ENCODE results near the gene IER5L.

The IER5L gene

DNA sequence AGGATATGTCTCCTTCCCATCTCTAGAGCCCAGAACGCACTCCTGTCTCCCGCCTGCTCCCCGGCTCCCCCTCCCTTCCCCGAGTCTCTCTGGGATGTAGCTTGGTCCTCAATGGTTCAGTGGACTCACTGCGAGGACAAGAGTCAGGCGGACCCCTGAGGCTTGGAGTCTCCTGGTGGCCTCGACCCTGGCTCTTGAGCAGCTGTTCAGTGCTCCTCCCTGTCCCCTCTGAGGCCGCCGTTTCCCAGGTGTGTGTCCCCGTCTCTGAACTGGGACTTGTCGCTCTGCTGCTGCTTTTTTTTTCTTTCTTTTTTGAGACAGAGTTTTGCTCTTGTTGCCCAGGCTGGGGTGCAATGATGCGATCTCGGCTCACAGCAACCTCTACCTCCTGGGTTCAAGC, 44.8 kb upstream of the IER5L start:
- no peak overlapping the region for H3K9ac ChIP-seq (ENCODE audit: low read length)
- H3K27me3 ChIP-seq (ENCODE audit: low read length) = no peaks in the 10 kb centered on the region
- H2AFZ ChIP-seq (ENCODE audit: low read depth, low read length, severe bottlenecking) = no peak overlapping the region
- no peaks in the 10 kb centered on the region for H3K36me3 ChIP-seq (ENCODE audit: low read length)
- H3K4me2 ChIP-seq (ENCODE audit: low read depth, low read length, poor library complexity, severe bottlenecking) = no peak overlapping the region
- no peak overlapping the region for H3K4me3 ChIP-seq (ENCODE audit: insufficient read depth, low read length, poor library complexity, severe bottlenecking)
- H3K9me3 ChIP-seq (ENCODE audit: insufficient read depth, low read length) = no peaks in the 10 kb centered on the region
- no peaks in the 10 kb centered on the region for H4K20me1 ChIP-seq (ENCODE audit: low read depth, low read length)
- TF ChIP-seq EZH2phosphoT487 (conservative IDR thresholded peaks at IDR 0.05; ENCODE audit: low read length) = no peak
- no peak for TF ChIP-seq CTCF (IDR thresholded peaks at IDR 0.05; ENCODE audit: insufficient read depth, low read length, poor library complexity, severe bottlenecking)
- H3F3A ChIP-seq (ENCODE audit: insufficient read depth) = no peaks in the 10 kb centered on the region
- H3K79me2 ChIP-seq (ENCODE audit: insufficient read depth, low read length) = no peaks in the 10 kb centered on the region
- H3K9me2 ChIP-seq (replicated peaks; ENCODE audit: insufficient read depth, low read length) = no peaks in the 10 kb centered on the region
- H3K27ac ChIP-seq (ENCODE audit: low read depth, low read length) = no peak overlapping the region

DNA sequence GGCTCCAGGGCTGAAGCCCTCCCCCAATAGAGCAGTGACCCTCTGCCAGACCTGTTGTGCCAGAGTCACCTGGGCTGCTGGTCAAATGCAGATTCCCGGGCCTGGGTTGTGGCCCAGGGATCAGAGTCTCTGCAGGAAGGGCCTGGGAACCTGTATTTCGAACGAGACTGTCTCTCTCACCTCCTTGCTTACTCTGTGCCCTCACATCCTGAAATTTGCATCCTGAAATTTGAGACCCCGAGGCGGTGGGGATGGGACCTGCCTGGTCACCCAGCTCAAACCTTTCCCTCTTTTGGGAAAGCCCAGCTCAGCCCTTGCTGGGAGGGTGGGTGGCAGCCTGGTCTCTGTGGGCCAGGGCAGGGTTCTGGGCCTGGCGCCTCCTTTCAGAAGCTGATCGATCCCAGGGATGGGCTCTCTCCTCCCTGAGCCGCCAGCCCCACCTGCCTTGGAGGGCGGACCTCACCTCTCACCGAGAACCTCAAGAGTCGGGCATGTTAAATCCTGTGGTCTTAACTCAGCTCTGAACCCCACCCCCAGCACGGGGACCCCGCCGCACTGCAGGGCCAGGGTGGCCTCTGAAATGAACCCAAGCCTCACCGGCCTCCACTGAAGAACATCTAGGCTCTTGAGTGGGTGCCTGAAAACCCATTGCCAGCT, 44.0 kb upstream of the IER5L start:
- TF ChIP-seq EZH2phosphoT487 (conservative IDR thresholded peaks at IDR 0.05; ENCODE audit: low read length) = no peak
- TF ChIP-seq CTCF (IDR thresholded peaks at IDR 0.05; ENCODE audit: insufficient read depth, low read length, poor library complexity, severe bottlenecking) = no peak
- no peak overlapping the region for H3K27ac ChIP-seq (ENCODE audit: low read depth, low read length)
- H3K36me3 ChIP-seq (ENCODE audit: low read length) = no peaks in the 10 kb centered on the region
- no peak overlapping the region for H3K9ac ChIP-seq (ENCODE audit: low read length)
- H3K9me2 ChIP-seq (replicated peaks; ENCODE audit: insufficient read depth, low read length) = no peaks in the 10 kb centered on the region
- H3K9me3 ChIP-seq (ENCODE audit: insufficient read depth, low read length) = no peaks in the 10 kb centered on the region
- no peak overlapping the region for H3K4me3 ChIP-seq (ENCODE audit: insufficient read depth, low read length, poor library complexity, severe bottlenecking)
- no peak overlapping the region for H3K4me2 ChIP-seq (ENCODE audit: low read depth, low read length, poor library complexity, severe bottlenecking)
- no peak overlapping the region for H2AFZ ChIP-seq (ENCODE audit: low read depth, low read length, severe bottlenecking)
- no peaks in the 10 kb centered on the region for H3F3A ChIP-seq (ENCODE audit: insufficient read depth)
- no peaks in the 10 kb centered on the region for H3K27me3 ChIP-seq (ENCODE audit: low read length)
- H3K79me2 ChIP-seq (ENCODE audit: insufficient read depth, low read length) = no peaks in the 10 kb centered on the region
- no peaks in the 10 kb centered on the region for H4K20me1 ChIP-seq (ENCODE audit: low read depth, low read length)

DNA sequence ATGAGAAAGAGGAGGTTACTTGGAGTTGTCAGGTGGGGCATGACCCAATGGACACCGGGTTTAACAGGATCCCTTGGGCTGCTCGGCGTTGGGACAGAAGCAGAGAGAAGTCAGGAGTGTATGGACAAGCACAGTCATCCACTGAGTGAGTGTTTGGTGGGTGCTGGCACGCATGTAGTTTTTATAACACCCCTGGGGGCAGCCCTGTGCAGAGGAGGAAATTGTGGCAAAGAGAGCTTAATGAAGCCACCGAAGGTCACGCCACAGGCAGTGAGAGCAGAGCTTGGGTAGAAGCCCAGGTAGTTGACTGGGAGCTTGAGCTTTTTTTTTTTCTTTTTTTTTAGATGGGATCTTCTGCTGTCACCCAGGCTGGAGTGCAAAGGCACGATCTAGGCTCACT, 43.2 kb upstream of the IER5L start:
- no peak overlapping the region for H2AFZ ChIP-seq (ENCODE audit: low read depth, low read length, severe bottlenecking)
- no peaks in the 10 kb centered on the region for H3F3A ChIP-seq (ENCODE audit: insufficient read depth)
- H3K9me3 ChIP-seq (ENCODE audit: insufficient read depth, low read length) = no peaks in the 10 kb centered on the region
- H3K9ac ChIP-seq (ENCODE audit: low read length) = no peak overlapping the region
- H3K4me2 ChIP-seq (ENCODE audit: low read depth, low read length, poor library complexity, severe bottlenecking) = no peak overlapping the region
- H3K27me3 ChIP-seq (ENCODE audit: low read length) = no peaks in the 10 kb centered on the region
- H3K4me3 ChIP-seq (ENCODE audit: insufficient read depth, low read length, poor library complexity, severe bottlenecking) = no peak overlapping the region
- no peaks in the 10 kb centered on the region for H3K9me2 ChIP-seq (replicated peaks; ENCODE audit: insufficient read depth, low read length)
- H3K79me2 ChIP-seq (ENCODE audit: insufficient read depth, low read length) = no peaks in the 10 kb centered on the region
- H3K27ac ChIP-seq (ENCODE audit: low read depth, low read length) = no peak overlapping the region
- TF ChIP-seq CTCF (IDR thresholded peaks at IDR 0.05; ENCODE audit: insufficient read depth, low read length, poor library complexity, severe bottlenecking) (no peak), EZH2phosphoT487 (conservative IDR thresholded peaks at IDR 0.05; ENCODE audit: low read length) (no peak)
- H3K36me3 ChIP-seq (ENCODE audit: low read length) = no peaks in the 10 kb centered on the region
- H4K20me1 ChIP-seq (ENCODE audit: low read depth, low read length) = no peaks in the 10 kb centered on the region

Data from SU-DHL-6 (cell line).